Stimulated activated naive CD4-positive, alpha-beta T cell treated with Interleukin-2 at 50 U/mL for 16 hours (primary cell): Measurements from ENCODE around the gene GNGT2.

ENCODE experiments used
- DNase-seq: peaks from one replicate; lab custom pipeline; 2025; lab: John Stamatoyannopoulos, UW

GNGT2 gene

DNA sequence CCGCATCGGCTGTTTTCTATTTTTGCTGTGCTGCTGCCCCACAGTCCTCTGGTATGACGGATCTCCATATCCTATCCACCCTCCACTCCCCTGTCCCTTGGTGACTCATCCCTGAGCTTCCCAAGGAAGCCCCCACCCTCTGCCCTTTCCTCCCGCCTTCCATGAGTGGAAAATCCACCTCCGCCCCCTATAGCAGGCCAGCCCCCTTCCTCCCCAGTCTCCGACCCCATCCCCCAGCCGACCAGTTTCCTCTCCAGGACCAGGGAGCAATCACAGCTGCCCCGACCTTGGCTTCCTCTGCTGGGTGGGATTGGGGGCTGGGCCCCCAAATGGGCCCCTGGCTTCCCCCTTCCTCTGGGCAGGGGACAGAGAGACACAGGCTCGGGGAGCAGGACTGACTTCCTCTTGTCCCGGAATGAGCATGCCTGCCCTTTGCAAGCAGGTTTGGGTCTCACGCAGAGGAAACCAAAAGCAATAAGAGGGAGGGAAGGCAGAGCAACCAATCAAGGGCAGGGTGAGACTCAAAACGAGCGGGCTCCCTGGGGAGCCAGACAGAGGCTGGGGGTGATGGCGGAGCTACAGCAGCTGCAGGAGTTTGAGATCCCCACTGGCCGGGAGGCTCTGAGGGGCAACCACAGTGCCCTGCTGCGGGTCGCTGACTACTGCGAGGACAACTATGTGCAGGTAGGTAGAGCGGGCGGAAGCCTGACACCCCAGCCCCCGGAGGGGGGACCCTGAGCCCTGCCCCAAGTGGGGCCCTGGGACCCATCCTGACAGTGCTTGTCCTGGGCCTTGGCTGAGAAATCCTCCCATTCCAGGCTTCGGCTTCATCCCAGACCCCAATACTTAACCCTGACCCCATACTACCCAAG lies at the start of gene GNGT2, which contains the start of gene ABI3:
Gene GNGT2, minus strand, starts transcription at position 417 of the 872 bp plus-strand sequence. CDS start 3,152 bp downstream, outside the sequence.
Gene ABI3, plus strand, starts transcription at position 550 of the 872 bp plus-strand sequence. Its CDS starts 18 bp downstream, at position 568.
- peak; percentile 60 for DNase-seq

- DNase-seq: no peak
Measured at GRCh38 chr17:49259663-49260010, 49.3 kb upstream of the GNGT2 start.

- no peak for DNase-seq
Measured at GRCh38 chr17:49258394-49258793, 48.0 kb upstream of the GNGT2 start.

GRCh38 chr17:49255125-49255524 lies 44.8 kb upstream of the GNGT2 start:
- no peak for DNase-seq

- no peak for DNase-seq
Measured at GRCh38 chr17:49254066-49254465, 43.7 kb upstream of the GNGT2 start.

- DNase-seq: no peak
Measured at GRCh38 chr17:49252148-49252695, 41.8 kb upstream of the GNGT2 start.

DNA sequence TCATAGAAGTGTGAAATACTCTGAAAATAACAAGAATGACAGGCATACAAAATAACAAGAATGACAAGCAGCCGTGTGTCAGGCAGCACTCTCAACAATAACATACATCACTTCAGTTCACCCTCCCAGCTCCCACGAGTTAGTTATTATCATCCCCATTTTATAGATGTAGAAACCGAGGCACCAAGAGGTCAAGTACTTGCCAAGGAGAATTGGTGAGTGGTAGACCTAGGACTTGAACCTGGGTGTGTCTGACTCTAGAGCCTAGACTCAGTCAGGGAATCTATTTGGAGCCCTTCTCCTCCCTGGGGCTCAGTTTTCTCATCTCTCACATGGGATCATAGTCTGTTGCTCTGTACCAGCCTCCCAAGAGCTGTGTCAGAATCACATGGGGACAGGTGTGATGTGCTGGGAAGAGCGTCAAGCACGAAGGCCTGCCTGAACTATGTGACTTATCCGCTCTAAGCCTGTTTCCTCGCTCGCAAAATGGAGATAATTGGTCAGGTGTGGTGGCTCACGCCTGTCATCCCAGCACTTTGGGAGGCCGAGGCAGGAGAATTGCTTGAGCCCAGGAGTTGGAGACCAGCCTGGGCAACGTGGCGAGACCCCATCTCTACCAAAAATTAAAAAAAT lies 39.6 kb upstream of the GNGT2 start:
- DNase-seq: no peak

DNA sequence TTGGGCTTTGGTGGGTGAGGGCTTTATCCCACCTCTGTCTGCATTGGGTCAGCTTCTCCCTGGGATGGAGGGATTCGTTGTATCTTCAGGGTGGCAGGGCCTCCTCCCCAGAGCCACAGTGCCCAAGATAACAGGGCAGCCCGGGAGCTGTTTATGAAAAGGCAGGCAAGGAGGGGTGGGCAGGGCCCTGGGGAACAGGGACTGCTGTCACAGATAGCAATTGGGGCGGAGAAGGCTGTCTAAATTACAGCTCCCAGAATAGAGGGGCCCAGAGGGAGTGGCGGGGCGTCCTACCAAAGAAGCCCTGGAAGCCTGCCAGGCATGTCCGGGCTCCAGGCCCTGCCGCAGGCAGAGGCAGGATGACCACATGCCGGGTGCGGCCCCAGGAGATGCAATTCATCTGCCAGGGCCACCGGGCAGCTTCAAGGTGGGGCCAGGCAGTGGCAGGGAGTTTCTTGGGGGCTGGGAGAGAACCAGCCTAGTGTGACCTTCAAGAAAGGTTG lies 39.0 kb upstream of the GNGT2 start:
- no peak for DNase-seq

- no peak for DNase-seq
Measured at GRCh38 chr17:49247944-49248343, 37.6 kb upstream of the GNGT2 start.

DNA sequence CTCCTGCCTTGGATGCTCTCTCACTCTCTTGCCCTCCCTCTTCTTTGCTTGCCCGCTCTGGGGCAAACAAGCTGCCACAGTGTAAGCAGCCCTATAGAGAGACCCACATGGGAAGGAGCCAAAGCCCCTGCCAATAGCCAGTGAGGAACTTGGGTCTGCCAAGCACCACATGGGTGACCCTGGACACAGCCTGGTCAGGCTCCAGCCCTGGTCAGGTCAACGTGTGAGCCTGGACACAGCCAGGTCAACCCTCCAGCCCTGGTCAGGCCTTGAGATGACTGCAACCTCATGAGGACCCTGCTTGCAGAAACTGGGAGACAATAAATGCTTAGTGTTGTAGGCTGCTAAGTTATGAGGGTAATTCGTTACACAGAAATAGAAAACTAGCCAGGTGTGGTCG lies 34.5 kb upstream of the GNGT2 start:
- DNase-seq: no peak

DNA sequence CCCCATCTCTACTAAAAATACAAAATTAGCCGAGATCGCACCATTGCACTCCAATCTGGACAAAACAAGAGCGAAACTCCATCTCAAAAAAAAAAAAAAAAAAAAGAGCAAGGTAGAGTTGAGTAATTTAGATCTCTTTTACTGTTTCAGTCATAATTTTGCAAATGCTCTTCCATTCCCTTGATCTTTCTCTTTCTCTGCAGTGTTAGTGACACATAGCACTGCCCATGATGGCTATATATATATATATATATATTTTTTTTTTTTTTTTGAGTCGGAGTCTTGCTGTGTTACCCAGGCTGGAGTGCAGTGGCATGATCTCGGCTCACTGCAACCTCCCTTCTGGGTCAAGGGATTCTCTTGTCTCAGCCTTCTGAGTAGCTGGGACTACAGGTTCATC lies 32.4 kb upstream of the GNGT2 start:
- no peak for DNase-seq

DNA sequence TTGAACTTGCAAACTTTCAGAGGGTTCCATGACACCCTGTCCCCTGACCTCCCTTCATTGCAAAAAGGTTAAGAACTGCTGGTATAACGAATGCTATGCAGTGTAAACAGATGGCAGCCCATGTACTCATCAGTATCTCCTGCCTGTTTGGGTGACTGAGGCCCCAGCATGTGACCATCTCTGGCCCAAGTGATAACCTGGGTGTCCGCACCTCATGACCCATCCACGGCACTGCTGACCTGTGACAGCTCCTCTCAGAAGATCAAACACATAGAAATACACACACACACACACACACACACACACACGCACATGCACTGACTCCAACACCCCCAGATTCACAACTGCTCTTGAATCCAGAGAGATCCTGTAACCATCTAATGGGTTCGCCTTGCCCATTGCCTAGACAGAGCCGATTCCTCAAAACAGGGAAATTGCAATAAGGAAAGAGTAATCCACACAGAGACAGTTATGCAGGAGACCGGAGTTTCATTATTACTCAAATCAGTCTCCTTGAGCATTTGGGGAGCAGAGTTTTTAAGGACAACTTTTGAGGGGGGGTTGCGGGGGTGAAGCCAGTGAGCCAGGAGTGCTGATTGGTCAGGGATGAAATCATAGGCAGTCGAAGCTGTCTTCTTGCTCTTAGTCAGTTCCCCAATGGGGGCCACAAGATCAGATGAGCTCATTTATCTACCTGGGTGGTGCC lies 31.5 kb upstream of the GNGT2 start:
- DNase-seq: no peak

- DNase-seq: no peak
Measured at GRCh38 chr17:49241040-49241439, 30.7 kb upstream of the GNGT2 start.

- no peak for DNase-seq
Measured at GRCh38 chr17:49240619-49241018, 30.2 kb upstream of the GNGT2 start.

DNA sequence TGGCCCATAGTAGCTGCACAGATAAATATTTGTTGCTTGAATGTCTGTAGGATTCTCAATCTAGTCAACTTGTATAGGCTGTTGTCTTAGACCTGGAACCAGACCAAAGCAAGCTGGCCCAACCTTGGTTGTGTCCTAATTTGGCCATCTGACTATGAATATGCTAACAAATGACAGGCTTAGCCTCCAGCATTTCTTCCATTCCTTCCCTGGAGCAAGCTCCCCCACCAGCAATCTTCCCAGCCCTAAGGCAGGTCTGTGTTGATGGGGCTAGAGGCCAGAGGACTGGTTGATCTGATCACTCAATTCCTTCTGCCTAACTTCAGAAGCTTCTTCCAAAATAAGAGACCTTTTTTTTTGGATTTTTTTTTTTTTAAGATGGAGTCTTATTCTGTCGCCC lies 29.6 kb upstream of the GNGT2 start:
- DNase-seq: no peak

DNA sequence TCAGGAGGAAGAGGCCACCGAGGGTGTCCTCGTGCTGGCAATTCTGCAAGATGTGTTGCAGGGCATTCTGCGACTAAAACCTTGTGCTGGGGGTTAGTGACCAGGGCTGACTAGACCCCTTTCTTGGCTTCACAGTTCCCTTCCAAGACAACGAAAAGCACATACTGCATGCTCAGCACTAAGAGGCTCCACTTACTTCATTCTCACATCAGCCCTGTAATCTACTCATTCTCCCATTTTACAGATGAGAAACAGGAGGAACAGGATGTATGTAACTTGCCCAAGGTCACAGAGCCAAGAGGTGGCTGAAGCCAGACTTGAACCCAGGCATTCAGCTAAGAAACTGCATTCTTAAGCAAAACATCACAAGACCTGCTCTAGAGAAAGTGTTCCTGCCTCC lies 25.5 kb upstream of the GNGT2 start:
- DNase-seq: no peak

GRCh38 chr17:49234509-49235080 lies 24.2 kb upstream of the GNGT2 start:
- no peak for DNase-seq

GRCh38 chr17:49231563-49231894 lies 21.2 kb upstream of the GNGT2 start:
- no peak for DNase-seq

DNA sequence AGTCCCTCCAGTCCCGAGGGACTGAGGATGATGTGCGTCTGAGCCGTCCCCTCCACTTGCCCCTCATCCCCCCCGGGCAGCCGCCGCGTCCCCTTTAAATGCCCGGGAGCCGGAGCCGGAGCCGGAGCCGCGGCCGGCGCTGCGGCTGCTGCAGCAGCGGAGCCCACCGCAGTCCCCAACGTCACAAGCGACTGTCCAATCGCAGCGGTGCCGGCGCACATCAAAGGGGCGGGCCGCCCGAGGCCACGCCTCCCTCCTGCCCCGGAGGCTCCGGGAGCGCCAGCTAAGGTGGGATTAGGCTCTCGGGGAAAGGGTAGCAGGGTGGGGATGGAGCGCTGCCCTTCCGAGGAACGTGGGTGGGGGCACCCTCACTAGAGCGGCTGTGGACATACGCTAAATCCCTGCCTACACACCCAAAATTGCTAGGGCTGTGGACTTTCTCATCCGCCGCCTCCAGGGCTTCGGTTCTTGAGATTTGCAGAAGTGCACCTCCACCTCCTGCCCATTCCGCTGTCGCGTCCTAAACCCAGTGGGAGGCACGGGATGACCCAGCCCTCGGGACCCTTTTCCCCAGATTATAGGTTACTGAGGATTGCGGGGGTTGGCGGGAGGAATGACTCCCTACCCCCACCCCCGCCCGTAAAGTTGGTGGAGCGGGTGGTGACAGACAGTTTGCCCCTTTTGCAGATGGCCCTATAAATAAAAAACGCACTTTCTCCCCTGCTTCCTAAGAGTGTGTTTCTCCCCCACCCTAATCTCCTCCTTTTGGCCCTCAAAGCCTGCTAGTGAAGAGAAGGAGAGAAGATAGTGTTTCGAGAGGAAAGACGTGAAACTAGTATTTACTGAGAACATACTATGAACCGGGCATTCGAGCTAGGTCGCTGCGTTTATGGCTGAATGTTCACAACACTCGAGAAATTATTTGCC lies 20.5 kb upstream of the GNGT2 start, which contains the start of gene PHOSPHO1:
Gene PHOSPHO1, minus strand, starts transcription at position 152 of the 927 bp plus-strand sequence. CDS start 4,096 bp downstream, outside the sequence.
- DNase-seq: peak; percentile 83

DNA sequence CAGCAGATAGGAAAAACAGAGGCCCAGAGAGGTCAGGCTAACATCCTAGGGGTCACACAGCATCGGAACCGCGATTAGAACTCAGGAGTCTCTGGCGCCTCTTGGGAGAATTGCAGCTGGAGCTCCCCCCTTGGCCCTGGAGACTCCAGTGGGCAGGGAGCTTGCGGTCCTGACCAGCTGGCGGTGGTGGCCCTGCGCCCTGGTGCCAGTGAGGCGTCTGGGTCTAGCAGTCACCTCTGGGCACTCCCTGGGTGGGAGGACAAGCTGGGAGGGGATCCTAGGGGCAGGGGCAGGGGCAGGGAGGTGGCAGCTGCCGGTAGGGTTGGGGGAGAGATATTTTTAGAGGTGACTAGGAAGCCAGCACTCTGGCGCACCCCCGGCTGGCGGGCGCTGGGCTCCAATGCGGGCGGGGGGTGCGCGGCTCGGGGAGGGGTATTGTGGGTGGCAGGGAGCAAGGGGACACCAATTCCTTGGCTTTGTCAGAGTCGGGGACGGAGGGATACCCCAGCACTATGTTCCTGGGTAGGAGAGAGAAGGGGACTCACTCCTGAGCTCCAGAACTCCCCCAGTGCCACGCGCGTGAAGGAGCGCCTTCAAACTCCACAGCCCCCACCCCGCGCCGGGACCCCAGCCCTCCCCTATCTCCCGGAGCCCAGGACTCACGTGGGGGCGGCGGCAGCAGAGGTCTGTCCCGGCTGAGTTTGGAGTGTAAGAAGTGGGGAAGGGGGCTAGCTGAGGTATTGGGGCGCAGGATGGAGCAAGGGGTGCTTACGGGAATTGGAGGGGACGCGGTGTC lies 19.6 kb upstream of the GNGT2 start:
- DNase-seq: no peak
